ENCODE results near the gene TPST2.

GRCh38 chr22:26546282-26546681, 43.6 kb downstream of the TPST2 start:
- TF ChIP-seq CTCF (IDR thresholded peaks at IDR 0.05): no peak
- no peak for TF ChIP-seq POLR2A (IDR thresholded peaks at IDR 0.05; ENCODE audit: low read depth)
- TF ChIP-seq EP300 (IDR thresholded peaks at IDR 0.05): no peak
